ENCODE results near the gene SERPINB1. TPM values are rescaled to one million over a fixed set of nuclear protein-coding genes. Genes with fewer than 3 reads are reported as not detected.
A peak's percentile ranks its signal among the peaks of the same experiment; 100 is the strongest.

The SERPINB1 gene
- total RNA-seq, 3 donors from 2014 or later (not counting 1 experiment from before 2014, with no cell fraction given), result 74.8 to 80.2 (median 78.1) TPM

DNA sequence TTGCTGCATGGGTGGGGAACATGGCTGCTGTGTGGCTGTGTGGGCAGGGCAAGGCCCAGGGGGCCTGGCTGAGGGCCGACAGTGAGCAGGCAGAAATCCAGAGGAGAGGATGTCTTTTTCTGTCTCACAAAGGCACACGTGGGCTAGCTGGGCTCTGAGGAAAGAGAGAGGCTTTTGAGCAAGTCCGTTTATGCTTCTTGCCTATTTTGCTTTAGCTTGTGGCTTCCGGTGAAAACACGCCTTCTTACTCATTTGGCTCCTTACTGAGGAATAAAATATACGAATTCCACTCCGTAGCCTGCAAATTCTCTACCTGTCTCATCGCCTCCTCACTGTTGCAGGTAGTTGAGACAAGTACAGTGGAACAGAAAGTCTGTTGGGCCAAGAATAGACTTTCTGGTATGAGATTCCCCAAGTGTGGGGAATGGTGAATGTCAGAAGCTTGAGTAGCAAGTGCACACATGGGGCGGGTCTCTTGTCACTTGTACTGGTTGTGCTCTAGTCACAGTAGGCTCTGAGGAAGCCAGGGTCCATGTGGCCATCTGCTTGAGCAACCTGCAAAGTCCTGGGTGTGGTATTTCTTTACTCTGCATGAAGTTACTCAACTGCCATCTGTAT is 48.0 kb downstream of the SERPINB1 start:
- H3K27ac Mint-ChIP-seq, result peak overlapping the region; percentile 93 to 94
- ATAC-seq (peak; percentile 62 to 68 (median 65)), DNase-seq (peak in 1 of 2 donors; percentile 50)
- Histone ChIP-seq H3K4me1 (ENCODE audit: control insufficient read depth, insufficient read depth, low read length) (peaks cover 67% of the 10 kb centered on the region), H3K27ac (ENCODE audit: low read length) (peak overlapping the region; percentile 73), H3K36me3 (ENCODE audit: control insufficient read depth, insufficient read depth, low read length) (no peaks in the 10 kb centered on the region), H3K9me3 (ENCODE audit: control insufficient read depth, insufficient read depth, low read length) (no peaks in the 10 kb centered on the region), H3K4me3 (ENCODE audit: low read length) (no peak overlapping the region), H3K27me3 (ENCODE audit: control insufficient read depth, insufficient read depth, low read length) (no peaks in the 10 kb centered on the region)
- intact Hi-C loops (cut with micrococcal nuclease), result loop anchor here (5.0 to 10.0 kb wide), 3 partner anchors 64 to 261 kb away; no protein-coding TSS in a partner anchor
- H3K4me1 Mint-ChIP-seq, result peaks cover 52 to 56% of the 10 kb centered on the region in 2 donors
- H3K27me3 Mint-ChIP-seq (ENCODE audit: low read depth in 2 of 2), result no peaks in the 10 kb centered on the region
- peak overlapping the region; percentile 67 for H3K4me3 Mint-ChIP-seq
- TF ChIP-seq, protein P1, sequence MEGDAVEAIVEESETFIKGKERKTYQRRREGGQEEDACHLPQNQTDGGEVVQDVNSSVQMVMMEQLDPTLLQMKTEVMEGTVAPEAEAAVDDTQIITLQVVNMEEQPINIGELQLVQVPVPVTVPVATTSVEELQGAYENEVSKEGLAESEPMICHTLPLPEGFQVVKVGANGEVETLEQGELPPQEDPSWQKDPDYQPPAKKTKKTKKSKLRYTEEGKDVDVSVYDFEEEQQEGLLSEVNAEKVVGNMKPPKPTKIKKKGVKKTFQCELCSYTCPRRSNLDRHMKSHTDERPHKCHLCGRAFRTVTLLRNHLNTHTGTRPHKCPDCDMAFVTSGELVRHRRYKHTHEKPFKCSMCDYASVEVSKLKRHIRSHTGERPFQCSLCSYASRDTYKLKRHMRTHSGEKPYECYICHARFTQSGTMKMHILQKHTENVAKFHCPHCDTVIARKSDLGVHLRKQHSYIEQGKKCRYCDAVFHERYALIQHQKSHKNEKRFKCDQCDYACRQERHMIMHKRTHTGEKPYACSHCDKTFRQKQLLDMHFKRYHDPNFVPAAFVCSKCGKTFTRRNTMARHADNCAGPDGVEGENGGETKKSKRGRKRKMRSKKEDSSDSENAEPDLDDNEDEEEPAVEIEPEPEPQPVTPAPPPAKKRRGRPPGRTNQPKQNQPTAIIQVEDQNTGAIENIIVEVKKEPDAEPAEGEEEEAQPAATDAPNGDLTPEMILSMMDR (IDR thresholded peaks at IDR 0.05), result no peak
- no peaks in the 10 kb centered on the region for H3K9me3 Mint-ChIP-seq
- H3K36me3 Mint-ChIP-seq, result no peaks in the 10 kb centered on the region
- 20% methylated on average over 8 of the region's 9 CpGs for WGBS (ENCODE audit: insufficient coverage)

GRCh38 chr6:2792330-2793110 is 49.1 kb downstream of the SERPINB1 start:
- H3K27me3 Mint-ChIP-seq (ENCODE audit: low read depth in 2 of 2), result no peaks in the 10 kb centered on the region
- H3K36me3 Mint-ChIP-seq, result no peaks in the 10 kb centered on the region
- no peaks in the 10 kb centered on the region for H3K27me3 ChIP-seq (ENCODE audit: control insufficient read depth, insufficient read depth, low read length)
- peak overlapping the region; percentile 73 for H3K27ac ChIP-seq (ENCODE audit: low read length)
- peaks cover 60% of the 10 kb centered on the region for H3K4me1 ChIP-seq (ENCODE audit: control insufficient read depth, insufficient read depth, low read length)
- DNase-seq, result no peak
- 88% methylated on average over 17 of the region's 17 CpGs for WGBS (ENCODE audit: insufficient coverage)
- intact Hi-C loops (cut with micrococcal nuclease), result loop anchor here (5.0 to 10.0 kb wide), 3 partner anchors 65 to 262 kb away; no protein-coding TSS in a partner anchor
- ATAC-seq, result no peak
- peak overlapping the region; percentile 67 for H3K4me3 Mint-ChIP-seq
- peak overlapping the region; percentile 93 to 94 for H3K27ac Mint-ChIP-seq
- TF ChIP-seq, protein P1 (IDR thresholded peaks at IDR 0.05), result no peak
- no peaks in the 10 kb centered on the region for H3K9me3 Mint-ChIP-seq
- H3K4me1 Mint-ChIP-seq, result peaks cover 52 to 56% of the 10 kb centered on the region in 2 donors
- H3K9me3 ChIP-seq (ENCODE audit: control insufficient read depth, insufficient read depth, low read length), result no peaks in the 10 kb centered on the region
- H3K36me3 ChIP-seq (ENCODE audit: control insufficient read depth, insufficient read depth, low read length), result peaks cover 3% of the 10 kb centered on the region
- H3K4me3 ChIP-seq (ENCODE audit: low read length), result no peak overlapping the region

DNA sequence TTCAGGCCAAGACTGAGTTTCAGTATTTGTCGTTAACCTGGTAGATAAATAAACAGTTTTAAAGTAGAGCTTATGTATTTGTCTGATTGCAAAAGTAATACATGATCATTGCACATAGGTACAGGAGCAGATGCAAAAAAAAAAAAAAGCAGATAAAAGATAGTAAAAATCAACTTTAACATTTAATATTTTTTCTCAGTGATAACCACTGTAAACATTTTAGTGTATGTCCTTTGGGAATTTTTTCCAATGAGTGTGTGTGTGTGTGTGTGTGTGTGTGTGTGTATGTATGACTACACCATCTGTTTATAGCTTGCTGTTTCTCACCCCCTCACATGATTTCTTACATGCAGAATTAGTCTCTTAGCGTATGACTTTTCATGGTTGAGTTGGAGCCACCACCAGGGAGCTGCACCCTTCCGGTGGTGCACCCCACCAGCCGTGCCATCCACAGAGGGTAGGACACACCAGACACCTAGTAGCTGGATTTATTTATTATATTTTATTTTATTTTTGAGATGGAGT is 50.2 kb downstream of the SERPINB1 start:
- peak overlapping the region; percentile 93 to 94 for H3K27ac Mint-ChIP-seq
- TF ChIP-seq, protein P1 (IDR thresholded peaks at IDR 0.05), result no peak
- 60% methylated on average over 3 of the region's 4 CpGs for whole genome bisulfite sequencing (ENCODE audit: insufficient coverage)
- peak overlapping the region; percentile 17 for H3K27ac ChIP-seq (ENCODE audit: low read length)
- H3K36me3 Mint-ChIP-seq, result no peaks in the 10 kb centered on the region
- no peaks in the 10 kb centered on the region for H3K9me3 ChIP-seq (ENCODE audit: control insufficient read depth, insufficient read depth, low read length)
- ATAC-seq (peak; percentile 16 to 41 (median 25)), DNase-seq (no peak)
- H3K27me3 ChIP-seq (ENCODE audit: control insufficient read depth, insufficient read depth, low read length), result no peaks in the 10 kb centered on the region
- peaks cover 51% of the 10 kb centered on the region for H3K4me1 ChIP-seq (ENCODE audit: control insufficient read depth, insufficient read depth, low read length)
- intact Hi-C loops (cut with micrococcal nuclease), result loop anchor here (1.0 to 10.0 kb wide), 6 partner anchors 51 to 263 kb away; no protein-coding TSS in a partner anchor
- H3K4me3 Mint-ChIP-seq, result peak overlapping the region; percentile 85
- no peaks in the 10 kb centered on the region for H3K9me3 Mint-ChIP-seq
- H3K27me3 Mint-ChIP-seq (ENCODE audit: low read depth in 2 of 2), result no peaks in the 10 kb centered on the region
- no peak overlapping the region for H3K4me3 ChIP-seq (ENCODE audit: low read length)
- peaks cover 3% of the 10 kb centered on the region for H3K36me3 ChIP-seq (ENCODE audit: control insufficient read depth, insufficient read depth, low read length)
- peaks cover 46 to 49% of the 10 kb centered on the region in 2 donors for H3K4me1 Mint-ChIP-seq
